NB4 (cell line): ENCODE results near the gene GABBR2.

ENCODE experiments used
- DNase-seq: peaks from one replicate; pipeline ENCODE4 v3.0.0; 2010; ENCODE audit warnings: low read depth
- H3K4me3 ChIP-seq: one replicate; pipeline ENCODE4 v1.5.1; 2011; ENCODE audit warnings: mild to moderate bottlenecking, low read depth, low read length, moderate library complexity
- CTCF ChIP-seq: IDR thresholded peaks from one replicate; pipeline ENCODE4 v1.5.1; 2012; ENCODE audit warnings: low read depth, low read length
- MAX ChIP-seq: IDR thresholded peaks from 2 replicates; pipeline ENCODE4 v1.6.1; 2011; ENCODE audit warnings: low read depth, low read length
- MYC ChIP-seq: IDR thresholded peaks from 2 replicates; pipeline ENCODE4 v1.6.1; 2011; ENCODE audit warnings: low read depth, low read length
- POLR2A ChIP-seq: IDR thresholded peaks from 2 replicates; pipeline ENCODE4 v1.6.1; 2011; ENCODE audit warnings: mild to moderate bottlenecking; ENCODE audit not compliant: insufficient read length; ENCODE audit errors: extremely low read depth

Gene GABBR2

GRCh38 chr9:98329281-98329680 lies 379.5 kb downstream of the GABBR2 start:
- H3K4me3 ChIP-seq, result no peak overlapping the region
- no peak for DNase-seq
- TF ChIP-seq POLR2A (no peak), MAX (no peak), CTCF (no peak), MYC (no peak)

GRCh38 chr9:98328770-98329169 lies 380.0 kb downstream of the GABBR2 start:
- no peak for TF ChIP-seq MAX
- TF ChIP-seq CTCF, result no peak
- no peak for TF ChIP-seq POLR2A
- TF ChIP-seq MYC, result no peak
- no peak overlapping the region for H3K4me3 ChIP-seq
- DNase-seq, result no peak

GRCh38 chr9:98328141-98328540 lies 380.6 kb downstream of the GABBR2 start:
- H3K4me3 ChIP-seq, result no peak overlapping the region
- no peak for TF ChIP-seq POLR2A
- TF ChIP-seq MYC, result no peak
- no peak for TF ChIP-seq MAX
- TF ChIP-seq CTCF, result no peak
- DNase-seq, result no peak

GRCh38 chr9:98327249-98327561 lies 381.5 kb downstream of the GABBR2 start:
- TF ChIP-seq POLR2A, result no peak
- TF ChIP-seq MYC, result no peak
- TF ChIP-seq CTCF, result no peak
- no peak for TF ChIP-seq MAX
- no peak overlapping the region for H3K4me3 ChIP-seq
- DNase-seq, result no peak

- no peak overlapping the region for H3K4me3 ChIP-seq
- peak; percentile 52 for DNase-seq
- TF ChIP-seq CTCF (no peak), MYC (no peak), POLR2A (no peak), MAX (peak; percentile 28; the same call in 1 of the 2 replicates)
Measured at GRCh38 chr9:98326459-98327248, 382.1 kb downstream of the GABBR2 start.
